HFF-Myc (cell line): ENCODE results near the gene ZNF341.

Experiments used
- DNase-seq: peaks from one replicate; pipeline ENCODE4 v3.0.0-alpha.2; 2011; ENCODE audit warnings: low read depth; ENCODE audit errors: extremely low read depth
- H3K4me3 ChIP-seq: replicated peaks from 2 replicates; pipeline ENCODE4 v1.5.1; 2011; ENCODE audit warnings: low read depth, mild to moderate bottlenecking, control low read depth, low read length
- TF ChIP-seq, protein P1 (sequence below): IDR thresholded peaks from 2 replicates; pipeline ENCODE4 v1.5.1; 2012; ENCODE audit warnings: mild to moderate bottlenecking, low read depth, low read length, control low read depth; ENCODE audit errors: missing control alignments

The ZNF341 gene

GRCh38 chr20:33812908-33813462 lies 81.2 kb downstream of the ZNF341 start:
- TF ChIP-seq, protein P1, sequence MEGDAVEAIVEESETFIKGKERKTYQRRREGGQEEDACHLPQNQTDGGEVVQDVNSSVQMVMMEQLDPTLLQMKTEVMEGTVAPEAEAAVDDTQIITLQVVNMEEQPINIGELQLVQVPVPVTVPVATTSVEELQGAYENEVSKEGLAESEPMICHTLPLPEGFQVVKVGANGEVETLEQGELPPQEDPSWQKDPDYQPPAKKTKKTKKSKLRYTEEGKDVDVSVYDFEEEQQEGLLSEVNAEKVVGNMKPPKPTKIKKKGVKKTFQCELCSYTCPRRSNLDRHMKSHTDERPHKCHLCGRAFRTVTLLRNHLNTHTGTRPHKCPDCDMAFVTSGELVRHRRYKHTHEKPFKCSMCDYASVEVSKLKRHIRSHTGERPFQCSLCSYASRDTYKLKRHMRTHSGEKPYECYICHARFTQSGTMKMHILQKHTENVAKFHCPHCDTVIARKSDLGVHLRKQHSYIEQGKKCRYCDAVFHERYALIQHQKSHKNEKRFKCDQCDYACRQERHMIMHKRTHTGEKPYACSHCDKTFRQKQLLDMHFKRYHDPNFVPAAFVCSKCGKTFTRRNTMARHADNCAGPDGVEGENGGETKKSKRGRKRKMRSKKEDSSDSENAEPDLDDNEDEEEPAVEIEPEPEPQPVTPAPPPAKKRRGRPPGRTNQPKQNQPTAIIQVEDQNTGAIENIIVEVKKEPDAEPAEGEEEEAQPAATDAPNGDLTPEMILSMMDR: no peak
- peak overlapping the region; percentile 80 for H3K4me3 ChIP-seq
- no peak for DNase-seq

GRCh38 chr20:33814238-33814712 lies 82.5 kb downstream of the ZNF341 start:
- TF ChIP-seq, protein P1: no peak
- no peak for DNase-seq
- no peak overlapping the region for H3K4me3 ChIP-seq

DNA sequence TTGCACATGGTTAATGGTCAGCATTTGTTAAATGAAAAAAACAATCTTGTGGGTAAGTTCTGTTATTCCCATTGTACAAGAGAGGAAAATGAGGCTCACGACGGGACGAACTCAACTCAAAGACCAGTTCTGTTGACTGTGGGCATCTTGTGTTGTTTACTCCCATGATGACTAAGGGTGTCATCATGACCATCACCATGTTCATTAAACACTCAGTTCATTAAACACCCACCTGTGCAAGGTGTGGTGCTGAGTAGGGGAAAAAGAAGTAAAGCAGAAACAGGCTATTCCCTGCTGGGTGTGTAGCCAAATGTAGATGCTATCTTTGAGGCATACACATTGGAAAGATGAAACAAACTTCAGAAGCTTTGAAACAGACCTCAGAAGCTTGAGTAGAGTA lies 83.9 kb downstream of the ZNF341 start:
- no peak overlapping the region for H3K4me3 ChIP-seq
- TF ChIP-seq, protein P1: no peak
- no peak for DNase-seq

- no peak overlapping the region for H3K4me3 ChIP-seq
- DNase-seq: no peak
- TF ChIP-seq, protein P1: no peak
These were observed 84.4 kb downstream of the ZNF341 start for GRCh38 chr20:33816191-33816590.

DNA sequence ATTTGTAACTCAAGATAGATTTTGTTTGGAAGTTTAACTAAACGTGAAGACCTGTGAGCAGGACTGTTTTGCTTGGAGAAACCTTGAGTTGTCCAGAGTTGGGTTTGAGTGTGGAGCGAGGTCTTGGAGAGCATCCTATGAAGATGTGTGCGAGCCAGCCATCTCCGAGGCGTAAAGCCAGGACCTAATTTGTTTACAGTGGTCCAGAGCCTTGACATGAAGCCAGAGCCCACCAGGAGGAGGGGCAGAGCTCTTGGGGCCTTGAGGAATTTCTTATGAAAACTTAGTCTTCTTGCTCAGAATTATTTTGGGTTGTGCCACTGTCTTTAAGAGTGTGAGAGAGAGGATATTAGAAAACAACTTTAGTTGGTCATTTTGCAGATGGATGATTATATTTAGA lies 85.6 kb downstream of the ZNF341 start:
- TF ChIP-seq, protein P1: no peak
- H3K4me3 ChIP-seq: no peak overlapping the region
- DNase-seq: no peak

DNA sequence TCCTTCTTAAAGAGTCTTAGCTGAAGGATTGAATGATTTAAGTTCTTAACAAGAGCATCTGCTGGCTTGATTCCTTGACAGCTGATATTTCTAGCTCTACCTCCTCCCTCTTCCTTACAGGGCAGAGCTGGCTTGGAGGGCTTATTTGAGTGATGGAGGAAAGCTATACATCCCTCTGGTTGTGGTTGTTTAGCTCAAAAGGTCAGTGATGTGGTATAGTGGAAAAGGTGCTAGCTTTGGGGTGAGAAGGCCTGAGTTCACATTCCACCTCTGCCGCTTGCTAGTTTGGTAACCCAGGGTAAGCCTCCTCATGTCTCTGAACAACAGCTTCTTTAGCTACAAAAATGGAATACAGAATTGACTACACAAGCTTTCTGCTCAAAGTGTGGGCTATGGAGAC lies 87.7 kb downstream of the ZNF341 start:
- TF ChIP-seq, protein P1: no peak
- H3K4me3 ChIP-seq: no peak overlapping the region
- no peak for DNase-seq

DNA sequence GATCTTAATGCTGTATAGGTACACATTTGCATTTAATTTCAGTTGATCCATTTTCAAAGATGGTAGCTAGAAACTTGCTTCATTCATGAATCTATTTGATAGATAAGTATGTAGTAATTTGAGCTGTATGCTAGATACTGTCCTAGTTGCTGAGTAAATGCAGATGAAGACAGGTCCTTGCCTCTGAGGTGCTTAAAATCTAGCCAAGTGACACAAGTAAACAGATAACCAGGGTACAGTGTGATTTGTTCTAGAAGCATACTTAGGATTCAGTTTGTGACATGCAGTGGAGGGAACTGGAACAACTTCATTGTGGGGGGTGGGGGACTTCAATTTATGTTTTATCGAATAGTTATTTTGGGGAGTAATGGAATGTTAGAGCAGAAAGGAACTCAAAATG lies 88.6 kb downstream of the ZNF341 start:
- H3K4me3 ChIP-seq: no peak overlapping the region
- no peak for DNase-seq
- TF ChIP-seq, protein P1: no peak
